Measurements from ENCODE around the gene NOTCH4. TPM values are rescaled to one million over a fixed set of nuclear protein-coding genes. Genes with fewer than 3 reads are reported as not detected.
"Not testable (repeated sequence)": the region's sequence is repeated elsewhere in the genome, so short reads cannot be mapped to it uniquely, and the experiment has no call there.

Gene NOTCH4
- total RNA-seq, 1 donor from 2014 or later: 0.83 TPM

DNA sequence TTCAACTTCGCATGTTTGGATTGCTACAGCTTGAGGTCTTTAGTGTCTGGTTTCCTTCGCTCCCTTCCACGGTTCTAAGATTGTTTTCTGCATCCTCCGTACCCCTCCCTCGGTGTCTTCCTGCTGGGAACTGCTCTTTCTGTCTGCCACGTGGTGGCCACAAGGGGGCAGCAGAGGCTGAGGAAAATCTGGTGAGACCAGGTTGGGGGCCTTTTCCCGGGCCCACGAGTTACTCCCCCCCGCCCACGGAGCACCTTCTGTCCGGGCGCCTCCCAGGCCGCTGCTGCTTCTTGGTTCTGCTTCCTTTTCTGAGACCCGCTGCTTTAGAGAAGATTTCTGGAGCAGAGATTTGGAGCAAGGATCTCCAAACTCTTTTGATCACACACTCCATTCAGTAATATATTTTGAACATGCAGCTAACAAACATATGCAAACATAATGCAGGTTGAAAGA lies 21.1 kb upstream of the NOTCH4 start:
- Mint-ChIP-seq H3K27ac (ENCODE audit: unreplicated experiment) (no peak overlapping the region), H3K4me3 (ENCODE audit: unreplicated experiment) (peak overlapping the region; percentile 34)

GRCh38 chr6:32244270-32244669 lies 20.4 kb upstream of the NOTCH4 start:
- TF ChIP-seq, protein P1, sequence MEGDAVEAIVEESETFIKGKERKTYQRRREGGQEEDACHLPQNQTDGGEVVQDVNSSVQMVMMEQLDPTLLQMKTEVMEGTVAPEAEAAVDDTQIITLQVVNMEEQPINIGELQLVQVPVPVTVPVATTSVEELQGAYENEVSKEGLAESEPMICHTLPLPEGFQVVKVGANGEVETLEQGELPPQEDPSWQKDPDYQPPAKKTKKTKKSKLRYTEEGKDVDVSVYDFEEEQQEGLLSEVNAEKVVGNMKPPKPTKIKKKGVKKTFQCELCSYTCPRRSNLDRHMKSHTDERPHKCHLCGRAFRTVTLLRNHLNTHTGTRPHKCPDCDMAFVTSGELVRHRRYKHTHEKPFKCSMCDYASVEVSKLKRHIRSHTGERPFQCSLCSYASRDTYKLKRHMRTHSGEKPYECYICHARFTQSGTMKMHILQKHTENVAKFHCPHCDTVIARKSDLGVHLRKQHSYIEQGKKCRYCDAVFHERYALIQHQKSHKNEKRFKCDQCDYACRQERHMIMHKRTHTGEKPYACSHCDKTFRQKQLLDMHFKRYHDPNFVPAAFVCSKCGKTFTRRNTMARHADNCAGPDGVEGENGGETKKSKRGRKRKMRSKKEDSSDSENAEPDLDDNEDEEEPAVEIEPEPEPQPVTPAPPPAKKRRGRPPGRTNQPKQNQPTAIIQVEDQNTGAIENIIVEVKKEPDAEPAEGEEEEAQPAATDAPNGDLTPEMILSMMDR (IDR thresholded peaks at IDR 0.05): no peak
- H3K27ac Mint-ChIP-seq (ENCODE audit: unreplicated experiment): no peak overlapping the region
- DNase-seq (ENCODE audit: extremely low spot score, unreplicated experiment): no peak
- H3K4me3 Mint-ChIP-seq (ENCODE audit: unreplicated experiment): no peak overlapping the region
- H3K36me3 Mint-ChIP-seq (ENCODE audit: unreplicated experiment): no peaks in the 10 kb centered on the region
- peaks cover 7% of the 10 kb centered on the region for H3K4me1 Mint-ChIP-seq (ENCODE audit: unreplicated experiment)
- H3K27me3 Mint-ChIP-seq (ENCODE audit: unreplicated experiment): peaks cover 35% of the 10 kb centered on the region
- no peaks in the 10 kb centered on the region for H3K9me3 Mint-ChIP-seq (ENCODE audit: unreplicated experiment)

More for the DNA sequence above, 21.1 kb upstream of the NOTCH4 start:
- peaks cover 37% of the 10 kb centered on the region for H3K27me3 Mint-ChIP-seq (ENCODE audit: unreplicated experiment)
- H3K9me3 Mint-ChIP-seq (ENCODE audit: unreplicated experiment): no peaks in the 10 kb centered on the region
- peaks cover 7% of the 10 kb centered on the region for H3K4me1 Mint-ChIP-seq (ENCODE audit: unreplicated experiment)
- DNase-seq (ENCODE audit: extremely low spot score, unreplicated experiment): no peak
- H3K36me3 Mint-ChIP-seq (ENCODE audit: unreplicated experiment): no peaks in the 10 kb centered on the region
- TF ChIP-seq, protein P1 (IDR thresholded peaks at IDR 0.05): peak; percentile 92

- H3K27ac Mint-ChIP-seq (ENCODE audit: unreplicated experiment); H3K36me3 Mint-ChIP-seq (ENCODE audit: unreplicated experiment); H3K4me1 Mint-ChIP-seq (ENCODE audit: unreplicated experiment); H3K4me3 Mint-ChIP-seq (ENCODE audit: unreplicated experiment); H3K9me3 Mint-ChIP-seq (ENCODE audit: unreplicated experiment); DNase-seq (ENCODE audit: extremely low spot score, unreplicated experiment): not testable (repeated sequence)
- H3K27me3 Mint-ChIP-seq (ENCODE audit: unreplicated experiment): peaks cover 31% of the 10 kb centered on the region
Measured at GRCh38 chr6:32242318-32242813, 18.5 kb upstream of the NOTCH4 start.

DNA sequence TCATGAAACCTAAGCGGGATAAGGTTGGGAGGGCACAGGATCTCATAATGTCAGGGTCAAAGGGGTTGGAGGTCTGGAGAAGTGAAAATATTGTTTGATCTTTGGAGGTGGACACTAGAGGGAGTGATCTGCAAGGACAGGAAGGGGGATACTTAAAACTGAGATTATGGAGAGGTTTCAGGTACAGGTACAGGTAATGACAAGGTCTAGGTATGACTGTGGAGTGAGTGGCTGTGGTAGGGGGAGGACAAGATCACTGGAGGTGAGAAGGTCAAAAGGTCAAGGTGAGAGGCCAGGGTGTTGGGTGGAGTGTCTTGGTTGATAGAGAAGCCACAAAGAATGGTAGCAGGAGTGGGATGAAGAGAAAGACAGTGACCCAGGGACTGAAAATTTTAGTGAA lies 16.8 kb upstream of the NOTCH4 start:
- TF ChIP-seq, protein P1 (IDR thresholded peaks at IDR 0.05): no peak
- no peaks in the 10 kb centered on the region for H3K36me3 Mint-ChIP-seq (ENCODE audit: unreplicated experiment)

DNA sequence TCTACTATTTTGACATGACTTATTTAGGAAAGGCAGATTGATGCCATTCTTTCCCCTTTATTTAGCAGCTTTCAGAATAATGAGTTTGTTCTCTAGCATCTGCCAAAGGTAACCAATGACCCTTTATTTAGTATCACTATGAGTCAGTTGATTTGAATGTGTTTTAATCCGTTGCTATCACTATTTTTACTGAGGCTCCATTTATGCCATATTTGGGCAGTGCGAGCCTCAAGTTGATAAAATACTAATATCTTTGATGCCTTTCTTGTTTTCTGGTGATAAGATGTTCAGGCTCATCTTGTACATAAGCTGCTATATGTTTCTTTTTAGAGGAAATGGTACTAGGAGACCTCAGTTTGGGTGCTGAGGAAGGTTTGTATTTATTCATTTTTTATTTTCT lies 15.6 kb upstream of the NOTCH4 start:
- Mint-ChIP-seq H3K9me3 (ENCODE audit: unreplicated experiment) (no peaks in the 10 kb centered on the region), H3K4me1 (ENCODE audit: unreplicated experiment) (no peaks in the 10 kb centered on the region), H3K27ac (ENCODE audit: unreplicated experiment) (no peak overlapping the region), H3K27me3 (ENCODE audit: unreplicated experiment) (peaks cover 28% of the 10 kb centered on the region), H3K36me3 (ENCODE audit: unreplicated experiment) (no peaks in the 10 kb centered on the region), H3K4me3 (ENCODE audit: unreplicated experiment) (no peak overlapping the region)
- no peak for DNase-seq (ENCODE audit: extremely low spot score, unreplicated experiment)
- TF ChIP-seq, protein P1 (IDR thresholded peaks at IDR 0.05): no peak

More for the DNA sequence above, 16.8 kb upstream of the NOTCH4 start:
- Mint-ChIP-seq H3K27me3 (ENCODE audit: unreplicated experiment) (peaks cover 33% of the 10 kb centered on the region), H3K9me3 (ENCODE audit: unreplicated experiment) (no peaks in the 10 kb centered on the region), H3K27ac (ENCODE audit: unreplicated experiment) (no peak overlapping the region), H3K4me3 (ENCODE audit: unreplicated experiment) (no peak overlapping the region), H3K4me1 (ENCODE audit: unreplicated experiment) (peaks cover 7% of the 10 kb centered on the region)
- DNase-seq (ENCODE audit: extremely low spot score, unreplicated experiment): no peak

- Mint-ChIP-seq H3K4me3 (ENCODE audit: unreplicated experiment) (no peak overlapping the region), H3K27me3 (ENCODE audit: unreplicated experiment) (peaks cover 13% of the 10 kb centered on the region), H3K9me3 (ENCODE audit: unreplicated experiment) (no peaks in the 10 kb centered on the region), H3K4me1 (ENCODE audit: unreplicated experiment) (no peaks in the 10 kb centered on the region), H3K27ac (ENCODE audit: unreplicated experiment) (no peak overlapping the region), H3K36me3 (ENCODE audit: unreplicated experiment) (no peaks in the 10 kb centered on the region)
- no peak for DNase-seq (ENCODE audit: extremely low spot score, unreplicated experiment)
- TF ChIP-seq, protein P1 (IDR thresholded peaks at IDR 0.05): no peak
Measured at GRCh38 chr6:32234934-32235333, 11.1 kb upstream of the NOTCH4 start.
